Gastrocnemius medialis (tissue), 4 donors: ENCODE results near the gene HTR2C. TPM values are rescaled to one million over a fixed set of nuclear protein-coding genes. Genes with fewer than 3 reads are reported as not detected.
A peak's percentile ranks its signal among the peaks of the same experiment; 100 is the strongest.
"Not testable (repeated sequence)": the region's sequence is repeated elsewhere in the genome, so short reads cannot be mapped to it uniquely, and the experiment has no call there.

Experiments
- ATAC-seq, 2 donors: fragments of 150-250 bp; one replicate each; pipeline ENCODE4 v1.9.1; 2016
- DNase-seq, 2 donors: peaks; one replicate each; pipeline ENCODE4 v3.0.0-alpha.2; 2019
- H3K27ac ChIP-seq, 4 donors: fragments of 200-600 bp; sonication (generic); 1 replicate in 1 of 4; 2 replicates in 3 of 4; pipeline ENCODE4 v1.5.1; 2016 to 2018; ENCODE audit warnings: mild to moderate bottlenecking in 2 of 4, moderate library complexity in 1 of 4
- H3K27me3 ChIP-seq, 3 donors: fragments of 200-600 bp; sonication (generic) in 2 of 3; 1 replicate in 1 of 3; 2 replicates in 2 of 3; pipeline versions ENCODE4 v1.5.1 to v1.6.0; 2016 to 2019; ENCODE audit warnings: mild to moderate bottlenecking in 1 of 3, moderate library complexity in 1 of 3
- H3K36me3 ChIP-seq, 2 donors: fragments of 200-600 bp; sonication (generic) in 1 of 2; one replicate each; pipeline ENCODE4 v1.5.1; 2017 to 2018
- H3K4me1 ChIP-seq, 2 donors: fragments of 200-600 bp; sonication (generic) in 1 of 2; one replicate each; pipeline ENCODE4 v1.5.1; 2016 to 2017; ENCODE audit warnings: mild to moderate bottlenecking in 2 of 2
- H3K4me3 ChIP-seq, 4 donors: fragments of 200-600 bp; sonication (generic) in 3 of 4; 1 replicate in 1 of 4; 2 replicates in 3 of 4; pipeline ENCODE4 v1.5.1; 2016 to 2019; ENCODE audit warnings: mild to moderate bottlenecking in 2 of 4
- H3K9me3 ChIP-seq, 3 donors: fragments of 200-600 bp; sonication (generic) in 2 of 3; 1 replicate in 1 of 3; 2 replicates in 2 of 3; pipeline ENCODE4 v1.5.1; 2016 to 2019
- CTCF ChIP-seq, 5 experiments: fragments of 450-650 bp in 3 of 5; fragments of 200-600 bp in 2 of 5; sonication (generic) in 2 of 5; IDR thresholded peaks in 4 of 5; conservative IDR thresholded peaks in 1 of 5; 1 replicate in 4 of 5; 2 replicates in 1 of 5; pipeline ENCODE4 v1.5.1; 2016 to 2019; ENCODE audit warnings: antibody characterized with exemption in 5 of 5, mild to moderate bottlenecking in 3 of 5, moderate library complexity in 3 of 5
- POLR2A ChIP-seq, 2 donors: fragments of 450-650 bp; IDR thresholded peaks; one replicate each; pipeline ENCODE4 v1.6.1; 2017; ENCODE audit warnings: antibody characterized with exemption in 2 of 2, mild to moderate bottlenecking in 2 of 2, moderate library complexity in 2 of 2
- in situ Hi-C, 4 donors: fragments of 200-750 bp; cut with MboI; loops; one replicate each; pipeline versions ENCODE4 v1.15.0 to v1.8.0; 2017; ENCODE audit warnings: low sequenced_read_pairs in 4 of 4
- intact Hi-C: fragments of 100-400 bp; cut with DNase I; formaldehyde crosslinking; loops from one replicate; pipeline ENCODE4 v1.15.1; 2023; ENCODE audit warnings: low total_unique reads
- total RNA-seq, 4 donors: library from RNA; depleted of rRNA; stranded (reverse); fragments of >200 nt; gene quantifications; one replicate each; pipeline versions ENCODE4 v1.1.0 to v1.2.3, GENCODE V29; 2016

The HTR2C gene
- total RNA-seq, 4 donors from 2014 or later, result not detected

GRCh38 chrX:114619874-114620273, 36.0 kb downstream of the HTR2C start:
- Histone ChIP-seq H3K9me3 (no peaks in the 10 kb centered on the region), H3K27ac (no peak overlapping the region), H3K27me3 (peaks cover 0 to 4% (median 3%) of the 10 kb centered on the region in 3 donors), H3K4me3 (no peak overlapping the region), H3K4me1 (no peaks in the 10 kb centered on the region), H3K36me3 (no peaks in the 10 kb centered on the region)
- intact Hi-C loops, result no loop called here
- TF ChIP-seq CTCF (IDR thresholded peaks at IDR 0.05 in 4 of 5, conservative IDR thresholded peaks at IDR 0.05 in 1 of 5), result peak in 1 of 5 experiments; percentile 29
- TF ChIP-seq POLR2A (IDR thresholded peaks at IDR 0.05), result no peak
- in situ Hi-C loops, result loop anchor here in 1 of 4 donors (25.0 kb wide), 1 partner anchor 342 kb away; no protein-coding TSS in a partner anchor
- no peak for ATAC-seq
- no peak for DNase-seq

GRCh38 chrX:114626323-114626722, 42.4 kb downstream of the HTR2C start:
- no peaks in the 10 kb centered on the region for H3K27me3 ChIP-seq
- H3K36me3 ChIP-seq, result no peaks in the 10 kb centered on the region
- no peak for ATAC-seq
- H3K4me3 ChIP-seq, result no peak overlapping the region
- no peaks in the 10 kb centered on the region for H3K9me3 ChIP-seq
- H3K4me1 ChIP-seq, result no peaks in the 10 kb centered on the region
- H3K27ac ChIP-seq, result no peak overlapping the region
- TF ChIP-seq CTCF (IDR thresholded peaks at IDR 0.05 in 4 of 5, conservative IDR thresholded peaks at IDR 0.05 in 1 of 5), result peak in 1 of 5 experiments; percentile 26
- TF ChIP-seq POLR2A (IDR thresholded peaks at IDR 0.05), result no peak
- intact Hi-C loops (no loop called here), in situ Hi-C loops (loop anchor here in 1 of 4 donors (25.0 kb wide), 2 partner anchors 336 to 536 kb away; no protein-coding TSS in a partner anchor)
- no peak for DNase-seq

GRCh38 chrX:114635986-114636385, 52.1 kb downstream of the HTR2C start:
- H3K9me3 ChIP-seq, result no peaks in the 10 kb centered on the region
- intact Hi-C loops (no loop called here), in situ Hi-C loops (loop anchor here in 1 of 4 donors (25.0 kb wide), 2 partner anchors 326 to 526 kb away; no protein-coding TSS in a partner anchor)
- no peak overlapping the region for H3K4me3 ChIP-seq
- no peaks in the 10 kb centered on the region for H3K4me1 ChIP-seq
- H3K27ac ChIP-seq, result no peak overlapping the region
- H3K27me3 ChIP-seq, result no peaks in the 10 kb centered on the region
- no peaks in the 10 kb centered on the region for H3K36me3 ChIP-seq
- DNase-seq, result no peak
- TF ChIP-seq CTCF (IDR thresholded peaks at IDR 0.05 in 4 of 5, conservative IDR thresholded peaks at IDR 0.05 in 1 of 5) (no peak), POLR2A (IDR thresholded peaks at IDR 0.05) (no peak)
- ATAC-seq, result no peak

- ATAC-seq (no peak), DNase-seq (no peak)
- Histone ChIP-seq H3K4me3 (no peak overlapping the region), H3K4me1 (no peaks in the 10 kb centered on the region), H3K27ac (no peak overlapping the region), H3K36me3 (no peaks in the 10 kb centered on the region), H3K27me3 (no peaks in the 10 kb centered on the region), H3K9me3 (no peaks in the 10 kb centered on the region)
- in situ Hi-C loops, result no loop called here
- intact Hi-C loops, result no loop called here
- no peak for TF ChIP-seq POLR2A (IDR thresholded peaks at IDR 0.05)
- no peak for TF ChIP-seq CTCF (IDR thresholded peaks at IDR 0.05 in 4 of 5, conservative IDR thresholded peaks at IDR 0.05 in 1 of 5)
These were observed 66.5 kb downstream of the HTR2C start for GRCh38 chrX:114650351-114650750.

- in situ Hi-C loops, result no loop called here
- intact Hi-C loops, result no loop called here
- no peak overlapping the region for H3K27ac ChIP-seq
- H3K36me3 ChIP-seq, result no peaks in the 10 kb centered on the region
- TF ChIP-seq POLR2A (IDR thresholded peaks at IDR 0.05) (no peak), CTCF (IDR thresholded peaks at IDR 0.05 in 4 of 5, conservative IDR thresholded peaks at IDR 0.05 in 1 of 5) (no peak)
- no peaks in the 10 kb centered on the region for H3K4me1 ChIP-seq
- no peak overlapping the region for H3K4me3 ChIP-seq
- H3K9me3 ChIP-seq, result no peaks in the 10 kb centered on the region
- ATAC-seq (no peak), DNase-seq (no peak)
- no peaks in the 10 kb centered on the region for H3K27me3 ChIP-seq
These were observed 91.5 kb downstream of the HTR2C start for GRCh38 chrX:114675365-114675764.

GRCh38 chrX:114700533-114700932, 116.6 kb downstream of the HTR2C start:
- in situ Hi-C loops, H3K9me3 ChIP-seq, DNase-seq, H3K4me3 ChIP-seq, ATAC-seq, H3K4me1 ChIP-seq, H3K27me3 ChIP-seq, H3K27ac ChIP-seq, intact Hi-C loops, H3K36me3 ChIP-seq: not testable (repeated sequence)
